ENCODE results near the gene VPS54.

The VPS54 gene

GRCh38 chr2:63846487-63846886, 172.7 kb downstream of the VPS54 start:
- Mint-ChIP-seq H3K27me3 (no peaks in the 10 kb centered on the region), H3K27ac (no peak overlapping the region), H3K4me3 (no peak overlapping the region), H3K4me1 (ENCODE audit: low read depth) (peaks cover 78% of the 10 kb centered on the region), H3K36me3 (ENCODE audit: low read depth) (peaks cover 48% of the 10 kb centered on the region), H3K9me3 (peaks cover 11% of the 10 kb centered on the region)
- DNase-seq = no peak

DNA sequence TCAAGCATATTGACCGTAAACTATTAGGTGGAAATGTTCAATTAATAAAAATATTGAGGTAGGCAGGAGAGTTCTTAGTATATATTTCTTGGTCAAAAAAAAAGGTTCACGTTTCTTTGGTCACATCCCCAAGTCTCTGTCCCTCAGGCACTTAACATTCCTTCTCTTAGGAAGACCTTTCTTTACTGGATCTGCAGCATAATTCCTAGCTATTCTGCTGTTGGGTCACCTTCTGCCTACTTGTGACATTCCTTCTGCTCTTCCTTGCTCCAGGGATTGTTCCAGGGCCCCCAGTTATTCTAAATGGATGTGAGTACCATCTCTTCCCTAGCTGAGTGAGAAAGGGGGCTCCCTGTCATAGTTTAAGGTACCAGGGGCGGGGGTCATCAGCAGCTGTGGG, 173.4 kb downstream of the VPS54 start:
- Mint-ChIP-seq H3K27ac (no peak overlapping the region), H3K36me3 (ENCODE audit: low read depth) (peaks cover 50% of the 10 kb centered on the region), H3K27me3 (no peaks in the 10 kb centered on the region), H3K4me1 (ENCODE audit: low read depth) (peaks cover 71% of the 10 kb centered on the region), H3K9me3 (peaks cover 8% of the 10 kb centered on the region), H3K4me3 (no peak overlapping the region)
- DNase-seq = no peak

DNA sequence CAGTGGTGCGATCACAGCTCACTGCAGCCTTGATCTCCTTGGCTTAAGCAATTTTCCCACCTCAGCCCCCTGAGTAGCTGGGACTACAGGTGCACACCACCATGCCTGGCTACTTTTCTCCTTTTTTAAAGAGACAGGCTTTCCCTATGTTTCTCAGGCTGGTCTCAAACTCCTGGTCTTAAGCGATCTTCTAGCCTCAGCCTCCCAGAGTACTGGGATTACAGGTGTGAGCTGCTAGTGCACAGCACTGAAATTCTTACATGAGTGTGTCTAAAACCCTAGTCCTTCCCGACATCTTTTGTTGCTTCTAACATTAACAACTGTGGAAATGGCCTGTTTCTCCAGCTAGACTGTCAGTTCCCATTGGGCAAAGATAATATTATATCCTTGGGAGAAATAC, 174.6 kb downstream of the VPS54 start:
- Mint-ChIP-seq H3K27ac (peak overlapping the region; percentile 23), H3K27me3 (no peaks in the 10 kb centered on the region), H3K4me1 (ENCODE audit: low read depth) (peaks cover 74% of the 10 kb centered on the region), H3K9me3 (peaks cover 8% of the 10 kb centered on the region), H3K36me3 (ENCODE audit: low read depth) (peaks cover 56% of the 10 kb centered on the region), H3K4me3 (no peak overlapping the region)
- no peak for DNase-seq

GRCh38 chr2:63843791-63844190, 175.4 kb downstream of the VPS54 start:
- H3K4me1 Mint-ChIP-seq (ENCODE audit: low read depth) = peaks cover 68% of the 10 kb centered on the region
- peaks cover 52% of the 10 kb centered on the region for H3K36me3 Mint-ChIP-seq (ENCODE audit: low read depth)
- peak overlapping the region; percentile 13 for H3K4me3 Mint-ChIP-seq
- H3K27me3 Mint-ChIP-seq = no peaks in the 10 kb centered on the region
- H3K27ac Mint-ChIP-seq = no peak overlapping the region
- peaks cover 8% of the 10 kb centered on the region for H3K9me3 Mint-ChIP-seq
- DNase-seq = no peak

GRCh38 chr2:63843093-63843492, 176.1 kb downstream of the VPS54 start:
- H3K36me3 Mint-ChIP-seq (ENCODE audit: low read depth) = peaks cover 51% of the 10 kb centered on the region
- H3K27me3 Mint-ChIP-seq = no peaks in the 10 kb centered on the region
- H3K4me1 Mint-ChIP-seq (ENCODE audit: low read depth) = peaks cover 66% of the 10 kb centered on the region

GRCh38 chr2:63842149-63843061, 176.8 kb downstream of the VPS54 start:
- Mint-ChIP-seq H3K36me3 (ENCODE audit: low read depth) (peaks cover 45% of the 10 kb centered on the region), H3K4me1 (ENCODE audit: low read depth) (peaks cover 59% of the 10 kb centered on the region), H3K4me3 (peak overlapping the region; percentile 98), H3K9me3 (peaks cover 5% of the 10 kb centered on the region), H3K27me3 (no peaks in the 10 kb centered on the region), H3K27ac (peak overlapping the region; percentile 99)
- peak; percentile 39 for DNase-seq

More at GRCh38 chr2:63843093-63843492, 176.1 kb downstream of the VPS54 start:
- no peak for DNase-seq
- Mint-ChIP-seq H3K4me3 (peak overlapping the region; percentile 98), H3K9me3 (peaks cover 8% of the 10 kb centered on the region), H3K27ac (no peak overlapping the region)
